Liver (tissue), 9 donors: ENCODE results near the gene C11orf86. TPM values are rescaled to one million over a fixed set of nuclear protein-coding genes. Genes with fewer than 3 reads are reported as not detected.

ENCODE experiments used
- DNase-seq: peaks from one replicate; pipeline ENCODE4 v3.0.0-alpha.2; 2017; ENCODE audit warnings: low spot score
- H3K27ac ChIP-seq, 2 donors: one replicate each; pipeline ENCODE4 v1.7.0; 2013; ENCODE audit warnings: inconsistent platforms in 2 of 2, low read length in 2 of 2, control low read depth in 1 of 2, low read depth in 1 of 2, mild to moderate bottlenecking in 1 of 2
- H3K27me3 ChIP-seq, 4 donors: one replicate each; pipeline versions ENCODE4 v1.6.1 to v1.7.0; 2013; ENCODE audit warnings: low read length in 3 of 4, inconsistent platforms in 1 of 4, mild to moderate bottlenecking in 1 of 4, moderate library complexity in 1 of 4; ENCODE audit not compliant: control insufficient read depth in 4 of 4, insufficient read depth in 4 of 4
- H3K36me3 ChIP-seq, 4 donors: one replicate each; pipeline versions ENCODE4 v1.6.1 to v1.7.0; 2013; ENCODE audit warnings: low read length in 3 of 4, mild to moderate bottlenecking in 3 of 4, low read depth in 1 of 4, moderate library complexity in 1 of 4; ENCODE audit not compliant: control insufficient read depth in 4 of 4, insufficient read depth in 3 of 4
- H3K4me1 ChIP-seq, 4 donors: one replicate each; pipeline versions ENCODE4 v1.6.1 to v1.7.0; 2013; ENCODE audit warnings: low read length in 3 of 4, mild to moderate bottlenecking in 3 of 4, moderate library complexity in 1 of 4; ENCODE audit not compliant: control insufficient read depth in 4 of 4, insufficient read depth in 4 of 4
- H3K4me3 ChIP-seq, 3 donors: one replicate each; pipeline versions ENCODE4 v1.6.1 to v1.7.0; 2013; ENCODE audit warnings: low read length in 3 of 3, control low read depth in 1 of 3, low read depth in 1 of 3, mild to moderate bottlenecking in 1 of 3
- H3K9ac ChIP-seq, 2 donors: one replicate each; pipeline ENCODE4 v1.7.0; 2013; ENCODE audit warnings: low read length in 2 of 2, mild to moderate bottlenecking in 2 of 2, moderate library complexity in 2 of 2, control low read depth in 1 of 2, low read depth in 1 of 2
- H3K9me3 ChIP-seq, 4 donors: one replicate each; pipeline versions ENCODE4 v1.6.1 to v1.7.0; 2013; ENCODE audit warnings: low read length in 3 of 4; ENCODE audit not compliant: control insufficient read depth in 4 of 4
- ATF3 ChIP-seq: IDR thresholded peaks from 2 replicates; pipeline ENCODE4 v1.6.1; 2016; ENCODE audit warnings: antibody characterized with exemption
- CTCF ChIP-seq: fragments of 150-350 bp; IDR thresholded peaks from 2 replicates; pipeline ENCODE4 v1.5.1; 2017; ENCODE audit warnings: improper control_type of control experiment, low read depth, low read length; ENCODE audit not compliant: missing input control
- EGR1 ChIP-seq, 2 donors: IDR thresholded peaks; 2 replicates each; pipeline ENCODE4 v1.6.1; 2016 to 2018; ENCODE audit warnings: antibody characterized with exemption in 2 of 2, low read depth in 2 of 2
- FOXA1 ChIP-seq: IDR thresholded peaks from 2 replicates; pipeline ENCODE4 v1.6.1; 2016; ENCODE audit warnings: antibody characterized with exemption
- FOXA2 ChIP-seq: IDR thresholded peaks from 2 replicates; pipeline ENCODE4 v1.6.1; 2016; ENCODE audit warnings: antibody characterized with exemption
- GABPA ChIP-seq, 2 donors: IDR thresholded peaks in 1 of 2; conservative IDR thresholded peaks in 1 of 2; 2 replicates each; pipeline ENCODE4 v1.6.1; 2016; ENCODE audit warnings: antibody characterized with exemption in 2 of 2, mild to moderate bottlenecking in 1 of 2, moderate library complexity in 1 of 2
- HNF4A ChIP-seq, 2 donors: conservative IDR thresholded peaks; 2 replicates each; pipeline ENCODE4 v1.6.1; 2016; ENCODE audit warnings: antibody characterized with exemption in 2 of 2, mild to moderate bottlenecking in 2 of 2
- HNF4G ChIP-seq: IDR thresholded peaks from 2 replicates; pipeline ENCODE4 v1.6.1; 2016; ENCODE audit warnings: antibody characterized with exemption
- JUND ChIP-seq, 2 donors: IDR thresholded peaks; 2 replicates each; pipeline ENCODE4 v1.6.1; 2016; ENCODE audit warnings: antibody characterized with exemption in 2 of 2
- MAX ChIP-seq: IDR thresholded peaks from 2 replicates; pipeline ENCODE4 v1.6.1; 2016; ENCODE audit warnings: antibody characterized with exemption
- NR2F2 ChIP-seq: IDR thresholded peaks from 2 replicates; pipeline ENCODE4 v1.6.1; 2016; ENCODE audit warnings: antibody characterized with exemption
- RAD21 ChIP-seq, 2 donors: IDR thresholded peaks; 2 replicates each; pipeline ENCODE4 v1.6.1; 2016; ENCODE audit warnings: antibody characterized with exemption in 2 of 2, mild to moderate bottlenecking in 2 of 2
- REST ChIP-seq: IDR thresholded peaks from 2 replicates; pipeline ENCODE4 v1.6.1; 2016; ENCODE audit warnings: antibody characterized with exemption, mild to moderate bottlenecking
- RXRA ChIP-seq, 2 donors: IDR thresholded peaks; 2 replicates each; pipeline ENCODE4 v1.6.1; 2017 to 2018; ENCODE audit warnings: antibody characterized with exemption in 2 of 2, mild to moderate bottlenecking in 1 of 2
- TAF1 ChIP-seq: conservative IDR thresholded peaks from 2 replicates; pipeline ENCODE4 v1.6.1; 2016; ENCODE audit warnings: antibody characterized with exemption, mild to moderate bottlenecking
- YY1 ChIP-seq: IDR thresholded peaks from 2 replicates; pipeline ENCODE4 v1.6.1; 2016; ENCODE audit warnings: antibody characterized with exemption, mild to moderate bottlenecking
- ZBTB33 ChIP-seq: IDR thresholded peaks from 2 replicates; pipeline ENCODE4 v1.6.1; 2016; ENCODE audit warnings: antibody characterized with exemption
- WGBS: extraction: QIAGEN DNeasy Blood & Tissue Kit; methylation state at CpG from one replicate; pipeline ENCODE4 v1.1.7; 2013; 5-methylcytosine and 5-hydroxymethylcytosine counted together
- polyA plus RNA-seq, 2 donors: library from polyadenylated mRNA; stranded (reverse) in 1 of 2; unstranded in 1 of 2; fragments of 200-250 nt in 1 of 2; fragments of >200 nt in 1 of 2; fragmentation: Nextera tagmentation in 1 of 2; extraction: Ambion mirVana in 1 of 2; gene quantifications; one replicate each; pipeline versions ENCODE4 v1.2.1 to v1.2.3, GENCODE V29; 2013 to 2015
- total RNA-seq, 2 donors: library from RNA; depleted of rRNA; stranded (reverse); fragments of >200 nt; gene quantifications; one replicate each; pipeline ENCODE4 v1.2.3, GENCODE V29; 2014
- donor health status: healthy.
- donor health status: healthy.
- donor health status: healthy.
- donor health status: healthy.
- donor health status: healthy.

The C11orf86 gene
- total and polyA plus RNA-seq, 4 donors, result 0.18 TPM; not detected in 3

GRCh38 chr11:66978229-66978628 is 3.1 kb downstream of the C11orf86 start:
- Histone ChIP-seq H3K36me3 (no peaks in the 10 kb centered on the region), H3K4me3 (no peak overlapping the region), H3K4me1 (peaks cover 0 to 13% (median 6%) of the 10 kb centered on the region in 4 donors), H3K27ac (no peak overlapping the region), H3K9me3 (peaks cover 0 to 4% (median under 1%) of the 10 kb centered on the region in 4 donors), H3K9ac (no peak overlapping the region), H3K27me3 (no peaks in the 10 kb centered on the region)
- TF ChIP-seq GABPA (IDR thresholded peaks at IDR 0.05 in 1 of 2, conservative IDR thresholded peaks at IDR 0.05 in 1 of 2), result no peak
- no peak for TF ChIP-seq YY1
- TF ChIP-seq NR2F2, result no peak
- no peak for TF ChIP-seq RXRA (IDR thresholded peaks at IDR 0.05)
- no peak for TF ChIP-seq HNF4A (conservative IDR thresholded peaks at IDR 0.05)
- no peak for TF ChIP-seq HNF4G
- TF ChIP-seq FOXA2, result no peak
- no peak for TF ChIP-seq CTCF
- TF ChIP-seq JUND (IDR thresholded peaks at IDR 0.05), result no peak
- no peak for TF ChIP-seq MAX
- TF ChIP-seq REST, result no peak
- TF ChIP-seq EGR1 (IDR thresholded peaks at IDR 0.05; ENCODE audit: low read depth in 2 of 2), result no peak
- WGBS, result 94% methylated on average over 2 of the region's 2 CpGs
- no peak for DNase-seq

- Histone ChIP-seq H3K9me3 (peaks cover 0 to 4% (median under 1%) of the 10 kb centered on the region in 4 donors), H3K9ac (no peak overlapping the region), H3K4me3 (no peak overlapping the region), H3K36me3 (no peaks in the 10 kb centered on the region), H3K4me1 (peaks cover 0 to 16% (median 6%) of the 10 kb centered on the region in 4 donors), H3K27me3 (no peaks in the 10 kb centered on the region), H3K27ac (no peak overlapping the region)
- DNase-seq, result no peak
- WGBS, result 95% methylated on average over 6 of the region's 6 CpGs
- TF ChIP-seq GABPA (IDR thresholded peaks at IDR 0.05 in 1 of 2, conservative IDR thresholded peaks at IDR 0.05 in 1 of 2) (no peak), FOXA2 (no peak), NR2F2 (no peak), ZBTB33 (no peak), CTCF (no peak), RXRA (IDR thresholded peaks at IDR 0.05) (no peak), YY1 (no peak), TAF1 (no peak), RAD21 (IDR thresholded peaks at IDR 0.05) (no peak), FOXA1 (no peak), ATF3 (no peak), HNF4G (no peak), HNF4A (conservative IDR thresholded peaks at IDR 0.05) (no peak), EGR1 (IDR thresholded peaks at IDR 0.05; ENCODE audit: low read depth in 2 of 2) (no peak), REST (no peak), MAX (no peak), JUND (IDR thresholded peaks at IDR 0.05) (no peak)
Measured at GRCh38 chr11:66978717-66979116, 3.6 kb downstream of the C11orf86 start.
